ENCODE data around the gene DNAJC24.
"Not testable (repeated sequence)": the region's sequence is repeated elsewhere in the genome, so short reads cannot be mapped to it uniquely, and the experiment has no call there.

Gene DNAJC24, protein sequence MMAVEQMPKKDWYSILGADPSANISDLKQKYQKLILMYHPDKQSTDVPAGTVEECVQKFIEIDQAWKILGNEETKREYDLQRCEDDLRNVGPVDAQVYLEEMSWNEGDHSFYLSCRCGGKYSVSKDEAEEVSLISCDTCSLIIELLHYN

DNA sequence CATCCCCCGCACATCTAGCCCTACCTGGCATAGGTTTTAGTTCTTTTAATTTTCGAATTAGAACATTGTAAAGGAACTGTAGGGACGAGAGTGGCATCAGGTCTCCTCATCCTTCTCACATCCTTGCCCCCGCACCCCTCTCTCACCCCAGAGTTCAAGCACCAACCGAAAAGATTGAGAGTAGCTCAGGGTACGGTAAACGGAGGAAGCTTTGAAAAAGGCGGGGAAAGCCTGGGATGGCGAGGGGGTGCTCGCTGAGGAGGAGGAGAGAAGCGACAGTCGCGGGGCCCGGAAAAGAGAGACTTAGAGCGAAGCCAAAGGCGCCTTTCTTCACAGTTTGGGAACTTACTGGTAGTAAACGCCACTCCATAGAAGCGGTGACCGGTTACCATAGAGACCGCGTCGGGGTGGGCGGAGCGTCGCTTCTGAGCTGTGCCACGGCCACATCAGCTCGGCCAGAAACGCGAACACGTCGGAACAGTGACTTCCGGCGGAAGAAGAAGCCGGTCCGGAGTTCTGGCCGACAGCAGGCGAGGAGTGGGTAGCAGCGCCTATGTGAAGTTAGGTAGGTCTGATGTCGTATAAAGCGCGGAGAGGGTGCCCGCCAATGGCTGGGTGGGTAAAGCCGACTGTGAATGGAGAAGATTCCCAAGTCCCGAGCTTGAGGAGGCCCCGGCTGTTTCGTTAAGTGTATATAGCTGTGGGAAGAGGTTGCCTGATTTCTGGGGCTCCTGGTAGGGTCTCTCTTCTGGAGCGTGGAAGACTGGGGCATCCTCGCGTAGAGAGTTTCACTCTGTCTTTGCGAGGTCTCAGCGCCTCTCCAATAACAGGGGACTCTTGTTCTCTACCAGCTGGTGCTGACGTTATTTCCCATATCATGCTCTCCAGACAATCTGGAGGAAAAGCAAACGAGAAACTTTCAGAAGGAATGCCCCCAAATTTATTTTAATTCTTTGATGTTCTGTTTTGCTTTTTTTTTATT, at the start of gene DNAJC24, which contains the start of gene DCDC1:
Gene DNAJC24 (plus strand): TSS at position 513 of the 982 bp plus-strand sequence. CDS start 889 bp downstream, outside the sequence.
Gene DCDC1 (minus strand): TSS at position 392 of the 982 bp plus-strand sequence. CDS start 41,459 bp downstream, outside the sequence.
- Histone ChIP-seq H3K4me1 (ENCODE audit: control insufficient read depth, insufficient read depth, low read length) (peaks cover 4% of the 10 kb centered on the region), H3K27me3 (ENCODE audit: control insufficient read depth in 1 of 2, insufficient read depth in 2 of 2, low read length in 2 of 2) (no peaks in the 10 kb centered on the region), H3K4me3 (ENCODE audit: low read length in 2 of 2) (peak within 1 kb of the TSS; percentile 84 to 98), H3K9me3 (ENCODE audit: control insufficient read depth in 2 of 2, low read length in 2 of 2) (no peaks in the 10 kb centered on the region), H3K27ac (ENCODE audit: low read length) (peak within 1 kb of the TSS; percentile 71), H3K9ac (ENCODE audit: low read length in 2 of 2) (peak within 1 kb of the TSS; percentile 94 to 97), H3K36me3 (ENCODE audit: control insufficient read depth in 2 of 2, insufficient read depth in 2 of 2, low read length in 2 of 2) (no peaks in the 10 kb centered on the region)

DNA sequence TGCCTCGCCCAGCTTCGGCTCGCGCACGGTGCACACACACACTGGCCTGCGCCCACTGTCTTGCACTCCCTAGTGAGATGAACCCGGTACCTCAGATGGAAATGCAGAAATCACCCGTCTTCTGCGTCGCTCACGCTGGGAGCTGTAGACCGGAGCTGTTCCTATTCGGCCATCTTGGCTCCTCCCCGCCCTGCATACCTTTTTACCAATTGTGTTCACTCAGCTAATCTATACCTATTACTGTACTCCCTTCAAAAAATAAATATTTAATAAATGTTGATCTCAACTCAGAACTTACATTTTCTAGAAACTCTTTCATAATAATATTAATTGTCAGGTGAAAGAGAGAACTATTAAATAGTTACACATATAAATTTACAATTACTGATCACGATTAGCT, 48.2 kb upstream of the DNAJC24 start:
- H3K9ac ChIP-seq (ENCODE audit: low read length in 2 of 2); H3K9me3 ChIP-seq (ENCODE audit: control insufficient read depth in 2 of 2, low read length in 2 of 2); H3K4me1 ChIP-seq (ENCODE audit: control insufficient read depth, insufficient read depth, low read length); H3K36me3 ChIP-seq (ENCODE audit: control insufficient read depth in 2 of 2, insufficient read depth in 2 of 2, low read length in 2 of 2); H3K27ac ChIP-seq (ENCODE audit: low read length); H3K4me3 ChIP-seq (ENCODE audit: low read length in 2 of 2); H3K27me3 ChIP-seq (ENCODE audit: control insufficient read depth in 1 of 2, insufficient read depth in 2 of 2, low read length in 2 of 2): not testable (repeated sequence)

DNA sequence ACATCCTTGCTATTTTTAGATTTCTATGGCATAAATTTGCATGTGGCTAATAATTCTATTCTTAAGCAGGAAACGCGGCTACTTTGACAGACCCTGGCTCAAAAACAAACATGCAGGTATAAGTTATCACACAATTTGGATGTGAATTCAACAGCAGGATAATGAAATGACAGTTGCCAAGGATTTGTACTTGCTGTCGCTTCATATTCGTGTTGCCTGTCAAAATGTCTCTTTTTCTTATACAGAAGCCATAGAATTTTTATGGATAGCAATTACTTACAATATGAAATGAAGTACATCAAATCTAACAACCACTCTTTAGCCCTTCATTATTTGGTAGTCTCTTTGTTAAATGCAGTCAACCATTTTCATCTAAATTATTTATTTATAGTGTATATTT, 46.5 kb upstream of the DNAJC24 start:
- Histone ChIP-seq H3K27ac (ENCODE audit: low read length) (no peak overlapping the region), H3K27me3 (ENCODE audit: control insufficient read depth in 1 of 2, insufficient read depth in 2 of 2, low read length in 2 of 2) (no peaks in the 10 kb centered on the region), H3K9ac (ENCODE audit: low read length in 2 of 2) (no peak overlapping the region), H3K36me3 (ENCODE audit: control insufficient read depth in 2 of 2, insufficient read depth in 2 of 2, low read length in 2 of 2) (no peaks in the 10 kb centered on the region), H3K9me3 (ENCODE audit: control insufficient read depth in 2 of 2, low read length in 2 of 2) (no peaks in the 10 kb centered on the region), H3K4me1 (ENCODE audit: control insufficient read depth, insufficient read depth, low read length) (no peaks in the 10 kb centered on the region), H3K4me3 (ENCODE audit: low read length in 2 of 2) (no peak overlapping the region)

DNA sequence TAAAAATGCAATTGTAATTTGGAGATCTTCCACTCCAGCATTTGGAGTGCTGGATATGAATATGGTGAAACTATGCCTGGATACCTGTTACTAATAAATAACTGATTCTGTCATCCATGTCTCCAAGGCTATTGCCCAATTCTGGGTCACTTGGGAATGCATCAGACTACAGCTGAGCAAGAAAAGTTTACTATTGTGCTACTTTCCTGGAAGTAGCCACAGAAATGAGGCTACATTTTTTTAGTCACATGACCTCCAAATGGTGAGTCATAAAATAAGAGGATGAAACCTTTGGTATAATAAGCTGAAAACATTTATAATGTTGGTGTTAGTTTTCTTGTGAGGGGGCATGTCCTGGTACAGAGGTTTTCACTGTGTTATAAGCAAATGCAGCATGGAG, 44.5 kb upstream of the DNAJC24 start:
- no peaks in the 10 kb centered on the region for H3K4me1 ChIP-seq (ENCODE audit: control insufficient read depth, insufficient read depth, low read length)
- no peaks in the 10 kb centered on the region for H3K27me3 ChIP-seq (ENCODE audit: control insufficient read depth in 1 of 2, insufficient read depth in 2 of 2, low read length in 2 of 2)
- H3K4me3 ChIP-seq (ENCODE audit: low read length in 2 of 2): no peak overlapping the region
- no peaks in the 10 kb centered on the region for H3K9me3 ChIP-seq (ENCODE audit: control insufficient read depth in 2 of 2, low read length in 2 of 2)
- no peak overlapping the region for H3K27ac ChIP-seq (ENCODE audit: low read length)
- H3K9ac ChIP-seq (ENCODE audit: low read length in 2 of 2): no peak overlapping the region
- no peaks in the 10 kb centered on the region for H3K36me3 ChIP-seq (ENCODE audit: control insufficient read depth in 2 of 2, insufficient read depth in 2 of 2, low read length in 2 of 2)

GRCh38 chr11:31326470-31327148, 43.1 kb upstream of the DNAJC24 start:
- H3K27me3 ChIP-seq (ENCODE audit: control insufficient read depth in 1 of 2, insufficient read depth in 2 of 2, low read length in 2 of 2): no peaks in the 10 kb centered on the region
- no peak overlapping the region for H3K4me3 ChIP-seq (ENCODE audit: low read length in 2 of 2)
- H3K27ac ChIP-seq (ENCODE audit: low read length): no peak overlapping the region
- H3K9me3 ChIP-seq (ENCODE audit: control insufficient read depth in 2 of 2, low read length in 2 of 2): no peaks in the 10 kb centered on the region
- no peaks in the 10 kb centered on the region for H3K36me3 ChIP-seq (ENCODE audit: control insufficient read depth in 2 of 2, insufficient read depth in 2 of 2, low read length in 2 of 2)
- no peaks in the 10 kb centered on the region for H3K4me1 ChIP-seq (ENCODE audit: control insufficient read depth, insufficient read depth, low read length)
- H3K9ac ChIP-seq (ENCODE audit: low read length in 2 of 2): no peak overlapping the region

DNA sequence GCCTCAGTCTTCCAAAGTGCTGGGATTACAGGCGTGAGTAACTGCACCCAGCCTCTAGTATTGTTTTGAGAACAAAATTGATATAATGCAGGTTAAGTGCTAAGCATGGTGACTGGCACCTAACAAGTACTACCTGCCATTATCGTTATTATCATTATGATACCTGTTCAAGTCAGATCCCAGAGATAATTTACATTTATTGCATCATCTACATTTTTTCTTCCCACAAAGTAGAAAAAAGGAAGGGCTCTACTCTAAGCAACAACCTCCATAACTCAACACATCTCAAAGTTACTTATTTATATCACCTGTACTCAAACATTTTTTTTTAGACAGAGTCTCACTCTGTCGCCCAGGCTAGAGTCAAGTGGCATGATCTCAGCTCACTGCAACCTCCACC, 42.2 kb upstream of the DNAJC24 start:
- H3K9me3 ChIP-seq (ENCODE audit: control insufficient read depth in 2 of 2, low read length in 2 of 2): no peaks in the 10 kb centered on the region
- H3K4me3 ChIP-seq (ENCODE audit: low read length in 2 of 2): no peak overlapping the region
- no peaks in the 10 kb centered on the region for H3K36me3 ChIP-seq (ENCODE audit: control insufficient read depth in 2 of 2, insufficient read depth in 2 of 2, low read length in 2 of 2)
- no peaks in the 10 kb centered on the region for H3K4me1 ChIP-seq (ENCODE audit: control insufficient read depth, insufficient read depth, low read length)
- no peak overlapping the region for H3K9ac ChIP-seq (ENCODE audit: low read length in 2 of 2)
- H3K27ac ChIP-seq (ENCODE audit: low read length): no peak overlapping the region
- no peaks in the 10 kb centered on the region for H3K27me3 ChIP-seq (ENCODE audit: control insufficient read depth in 1 of 2, insufficient read depth in 2 of 2, low read length in 2 of 2)

GRCh38 chr11:31328697-31329096, 41.0 kb upstream of the DNAJC24 start:
- Histone ChIP-seq H3K36me3 (ENCODE audit: control insufficient read depth in 2 of 2, insufficient read depth in 2 of 2, low read length in 2 of 2) (no peaks in the 10 kb centered on the region), H3K27me3 (ENCODE audit: control insufficient read depth in 1 of 2, insufficient read depth in 2 of 2, low read length in 2 of 2) (no peaks in the 10 kb centered on the region), H3K4me1 (ENCODE audit: control insufficient read depth, insufficient read depth, low read length) (no peaks in the 10 kb centered on the region), H3K9ac (ENCODE audit: low read length in 2 of 2) (no peak overlapping the region), H3K27ac (ENCODE audit: low read length) (no peak overlapping the region), H3K4me3 (ENCODE audit: low read length in 2 of 2) (no peak overlapping the region), H3K9me3 (ENCODE audit: control insufficient read depth in 2 of 2, low read length in 2 of 2) (no peaks in the 10 kb centered on the region)

GRCh38 chr11:31337806-31338205, 31.9 kb upstream of the DNAJC24 start:
- H3K4me1 ChIP-seq (ENCODE audit: control insufficient read depth, insufficient read depth, low read length): no peaks in the 10 kb centered on the region
- no peaks in the 10 kb centered on the region for H3K36me3 ChIP-seq (ENCODE audit: control insufficient read depth in 2 of 2, insufficient read depth in 2 of 2, low read length in 2 of 2)
- no peak overlapping the region for H3K27ac ChIP-seq (ENCODE audit: low read length)
- H3K4me3 ChIP-seq (ENCODE audit: low read length in 2 of 2): no peak overlapping the region
- no peaks in the 10 kb centered on the region for H3K27me3 ChIP-seq (ENCODE audit: control insufficient read depth in 1 of 2, insufficient read depth in 2 of 2, low read length in 2 of 2)
- no peak overlapping the region for H3K9ac ChIP-seq (ENCODE audit: low read length in 2 of 2)
- peaks cover 2 to 6% of the 10 kb centered on the region in 2 donors for H3K9me3 ChIP-seq (ENCODE audit: control insufficient read depth in 2 of 2, low read length in 2 of 2)

GRCh38 chr11:31340903-31341572, 28.6 kb upstream of the DNAJC24 start:
- Histone ChIP-seq H3K9me3 (ENCODE audit: control insufficient read depth in 2 of 2, low read length in 2 of 2) (no peaks in the 10 kb centered on the region), H3K4me3 (ENCODE audit: low read length in 2 of 2) (no peak overlapping the region), H3K36me3 (ENCODE audit: control insufficient read depth in 2 of 2, insufficient read depth in 2 of 2, low read length in 2 of 2) (no peaks in the 10 kb centered on the region), H3K27me3 (ENCODE audit: control insufficient read depth in 1 of 2, insufficient read depth in 2 of 2, low read length in 2 of 2) (no peaks in the 10 kb centered on the region), H3K27ac (ENCODE audit: low read length) (no peak overlapping the region), H3K9ac (ENCODE audit: low read length in 2 of 2) (no peak overlapping the region), H3K4me1 (ENCODE audit: control insufficient read depth, insufficient read depth, low read length) (no peaks in the 10 kb centered on the region)

- Histone ChIP-seq H3K4me3 (ENCODE audit: low read length in 2 of 2) (no peak overlapping the region), H3K27ac (ENCODE audit: low read length) (no peak overlapping the region), H3K9ac (ENCODE audit: low read length in 2 of 2) (no peak overlapping the region), H3K36me3 (ENCODE audit: control insufficient read depth in 2 of 2, insufficient read depth in 2 of 2, low read length in 2 of 2) (no peaks in the 10 kb centered on the region), H3K9me3 (ENCODE audit: control insufficient read depth in 2 of 2, low read length in 2 of 2) (no peaks in the 10 kb centered on the region), H3K27me3 (ENCODE audit: control insufficient read depth in 1 of 2, insufficient read depth in 2 of 2, low read length in 2 of 2) (no peaks in the 10 kb centered on the region), H3K4me1 (ENCODE audit: control insufficient read depth, insufficient read depth, low read length) (no peaks in the 10 kb centered on the region)
These were observed 18.5 kb upstream of the DNAJC24 start for GRCh38 chr11:31351168-31351567.
